Regular cardiac myocyte (primary cell): ENCODE measurements around the gene NID1. TPM values are rescaled to one million over a fixed set of nuclear protein-coding genes. Genes with fewer than 3 reads are reported as not detected.

Source experiments
- total RNA-seq: library from RNA; depleted of rRNA; stranded (reverse); fragments of >200 nt; gene quantifications from 2 replicates; pipeline ENCODE4 v1.2.3, GENCODE V29; 2014

Gene NID1
- total RNA-seq: 59.6 and 96.4 TPM in 2 replicates

GRCh38 chr1:236064674-236065508, at the start of gene NID1:
Gene NID1 (minus strand): TSS chr1:236065090. CDS start chr1:236065079, 11 bp downstream.

Other genes with a start within 250 kb of the NID1 start
- gene LYST, start 198.2 kb downstream of the NID1 start, total RNA-seq: 10.4 and 29.0 TPM in 2 replicates
- 6.5 and 20.3 TPM in 2 replicates for gene GPR137B, start 77.4 kb upstream of the NID1 start, total RNA-seq
- gene ERO1B, start 216.9 kb upstream of the NID1 start, total RNA-seq: 3.1 and 3.3 TPM in 2 replicates